Tibial nerve (tissue), 3 donors: ENCODE data around the gene SKAP1.
A peak's percentile ranks its signal among the peaks of the same experiment; 100 is the strongest.

ENCODE experiments used
- CTCF ChIP-seq, 5 experiments: fragments of 200-600 bp in 3 of 5; fragments of 450-650 bp in 2 of 5; sonication (generic) in 3 of 5; IDR thresholded peaks; one replicate each; pipeline ENCODE4 v1.5.1; 2016 to 2019; ENCODE audit warnings: antibody characterized with exemption in 5 of 5, mild to moderate bottlenecking in 3 of 5, moderate library complexity in 2 of 5
- POLR2A ChIP-seq, 2 donors: fragments of 450-650 bp; IDR thresholded peaks; one replicate each; pipeline ENCODE4 v1.6.1; 2017; ENCODE audit warnings: antibody characterized with exemption in 2 of 2, mild to moderate bottlenecking in 2 of 2, moderate library complexity in 2 of 2

GRCh38 chr17:48307814-48308411 is 122.1 kb downstream of the SKAP1 start:
- TF ChIP-seq CTCF (IDR thresholded peaks at IDR 0.05) (peak; percentile 37 to 65 (median 55)), POLR2A (IDR thresholded peaks at IDR 0.05) (no peak)
